Naive thymus-derived CD4-positive, alpha-beta T cell (primary cell): ENCODE results near the gene EMC8. TPM values are rescaled to one million over a fixed set of nuclear protein-coding genes. Genes with fewer than 3 reads are reported as not detected.

Experiments used
- microRNA-seq: library from miRNA; unstranded; fragments of <30 nt; microRNA quantifications from one replicate; pipeline ENCODE4 v1.2.0, GENCODE V29; 2022; ENCODE audit warnings: borderline microRNAs expressed
- polyA plus RNA-seq, 2 donors: library from polyadenylated mRNA; unstranded; fragments of 300-500 nt; fragmentation: Illumina TruSeq; gene quantifications; one replicate each; pipeline ENCODE4 v1.2.3, GENCODE V29; 2021
- total RNA-seq, 6 experiments: library from RNA in 5 of 6; stranded (reverse) in 5 of 6; gene quantifications; 1 replicate in 5 of 6; 2 replicates in 1 of 6; pipeline ENCODE4 v1.2.3 and lab custom pipeline; 2021 to 2026

Gene EMC8
- total and polyA plus RNA-seq, 7 experiments from 2014 or later: 22.4 to 31.8 (median 26.1) TPM

Small RNA genes lying within 50 kb of the gene (microRNA-seq; reads per million reads assigned to microRNA genes)
- not detected for gene MIR1910

Other genes with a start within 250 kb of the EMC8 start
- 10 to 100 TPM in 4 of 5 experiments, 1 to 10 TPM in 1; 8.7 to 69.2 (median 33.3) TPM for gene GSE1, start 186.2 kb downstream of the EMC8 start, total RNA-seq
- under 1 TPM; 0.18 to 0.37 TPM for gene GSE1, start 186.2 kb downstream of the EMC8 start, polyA plus RNA-seq
- gene GINS2, start 110.6 kb downstream of the EMC8 start, total RNA-seq: 10 to 100 TPM in 1 of 5 experiments, 1 to 10 TPM in 4; 1.0 to 43.6 (median 1.9) TPM
- gene GINS2, start 110.6 kb downstream of the EMC8 start, polyA plus RNA-seq: 1 to 10 TPM; 1.3 to 2.1 TPM
- gene C16orf74, start 48.4 kb downstream of the EMC8 start, total RNA-seq: 10 to 100 TPM in 3 of 5 experiments, 1 to 10 TPM in 1, under 1 TPM in 1; 0.99 to 19.8 (median 11.7) TPM
- 10 to 100 TPM; 13.1 to 16.0 TPM for gene C16orf74, start 48.4 kb downstream of the EMC8 start, polyA plus RNA-seq
- gene COX4I1, start 151 bp upstream of the EMC8 start, total RNA-seq: 100 to 1,000 TPM; 479 to 692 (median 661) TPM
- 1,000 to 10,000 TPM; 1,296 to 1,303 TPM for gene COX4I1, start 151 bp upstream of the EMC8 start, polyA plus RNA-seq
- 100 to 1,000 TPM in 1 of 5 experiments, 10 to 100 TPM in 2, 1 to 10 TPM in 2; 3.5 to 105 (median 19.9) TPM for gene IRF8, start 99.6 kb upstream of the EMC8 start, total RNA-seq
- 1 to 10 TPM; 4.5 to 6.4 TPM for gene IRF8, start 99.6 kb upstream of the EMC8 start, polyA plus RNA-seq